ENCODE measurements around the gene MYO10.

MYO10 gene

GRCh38 chr5:16913187-16914107 lies 22.6 kb downstream of the MYO10 start:
- DNase-seq: no peak

- no peak for DNase-seq
Measured at GRCh38 chr5:16912080-16912479, 24.0 kb downstream of the MYO10 start.

- no peak for DNase-seq
Measured at GRCh38 chr5:16909464-16909863, 26.6 kb downstream of the MYO10 start.

GRCh38 chr5:16907270-16907669 lies 28.8 kb downstream of the MYO10 start:
- DNase-seq: no peak

GRCh38 chr5:16906255-16906654 lies 29.8 kb downstream of the MYO10 start:
- DNase-seq: no peak

- DNase-seq: no peak
Measured at GRCh38 chr5:16903480-16904300, 32.4 kb downstream of the MYO10 start.

- no peak for DNase-seq
Measured at GRCh38 chr5:16902846-16903245, 33.2 kb downstream of the MYO10 start.

GRCh38 chr5:16901021-16901644 lies 35.0 kb downstream of the MYO10 start:
- no peak for DNase-seq

- no peak for DNase-seq
Measured at GRCh38 chr5:16899171-16899570, 36.9 kb downstream of the MYO10 start.

- DNase-seq: no peak
Measured at GRCh38 chr5:16897800-16898199, 38.3 kb downstream of the MYO10 start.

- no peak for DNase-seq
Measured at GRCh38 chr5:16897284-16897704, 38.8 kb downstream of the MYO10 start.

GRCh38 chr5:16896767-16897166 lies 39.3 kb downstream of the MYO10 start:
- DNase-seq: no peak

GRCh38 chr5:16894236-16895057 lies 41.6 kb downstream of the MYO10 start:
- DNase-seq: no peak

GRCh38 chr5:16891033-16891432 lies 45.1 kb downstream of the MYO10 start:
- no peak for DNase-seq

GRCh38 chr5:16889972-16890519 lies 46.0 kb downstream of the MYO10 start:
- DNase-seq: no peak

GRCh38 chr5:16889203-16889971 lies 46.7 kb downstream of the MYO10 start:
- DNase-seq: no peak

GRCh38 chr5:16888694-16889124 lies 47.4 kb downstream of the MYO10 start:
- no peak for DNase-seq

- DNase-seq: no peak
Measured at GRCh38 chr5:16886793-16887345, 49.2 kb downstream of the MYO10 start.

GRCh38 chr5:16886366-16886736 lies 49.7 kb downstream of the MYO10 start:
- no peak for DNase-seq

GRCh38 chr5:16885635-16886365 lies 50.3 kb downstream of the MYO10 start:
- DNase-seq: no peak

Data from NCI-H1417 treated with DMSO at 0.1 percent for 48 hours (cell line).